Activated CD4-positive, alpha-beta T cell treated with anti-CD3 and anti-CD28 coated beads, Interleukin-2, amount 50 U/mL, for 4 hours (primary cell): ENCODE data around the gene GPS2.
"Not testable (repeated sequence)": the region's sequence is repeated elsewhere in the genome, so short reads cannot be mapped to it uniquely, and the experiment has no call there.

Experiments
- DNase-seq, 2 experiments: peaks; one replicate each; pipeline ENCODE4 v3.0.0-alpha.2; 2020

GPS2 gene, protein sequence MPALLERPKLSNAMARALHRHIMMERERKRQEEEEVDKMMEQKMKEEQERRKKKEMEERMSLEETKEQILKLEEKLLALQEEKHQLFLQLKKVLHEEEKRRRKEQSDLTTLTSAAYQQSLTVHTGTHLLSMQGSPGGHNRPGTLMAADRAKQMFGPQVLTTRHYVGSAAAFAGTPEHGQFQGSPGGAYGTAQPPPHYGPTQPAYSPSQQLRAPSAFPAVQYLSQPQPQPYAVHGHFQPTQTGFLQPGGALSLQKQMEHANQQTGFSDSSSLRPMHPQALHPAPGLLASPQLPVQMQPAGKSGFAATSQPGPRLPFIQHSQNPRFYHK

DNA sequence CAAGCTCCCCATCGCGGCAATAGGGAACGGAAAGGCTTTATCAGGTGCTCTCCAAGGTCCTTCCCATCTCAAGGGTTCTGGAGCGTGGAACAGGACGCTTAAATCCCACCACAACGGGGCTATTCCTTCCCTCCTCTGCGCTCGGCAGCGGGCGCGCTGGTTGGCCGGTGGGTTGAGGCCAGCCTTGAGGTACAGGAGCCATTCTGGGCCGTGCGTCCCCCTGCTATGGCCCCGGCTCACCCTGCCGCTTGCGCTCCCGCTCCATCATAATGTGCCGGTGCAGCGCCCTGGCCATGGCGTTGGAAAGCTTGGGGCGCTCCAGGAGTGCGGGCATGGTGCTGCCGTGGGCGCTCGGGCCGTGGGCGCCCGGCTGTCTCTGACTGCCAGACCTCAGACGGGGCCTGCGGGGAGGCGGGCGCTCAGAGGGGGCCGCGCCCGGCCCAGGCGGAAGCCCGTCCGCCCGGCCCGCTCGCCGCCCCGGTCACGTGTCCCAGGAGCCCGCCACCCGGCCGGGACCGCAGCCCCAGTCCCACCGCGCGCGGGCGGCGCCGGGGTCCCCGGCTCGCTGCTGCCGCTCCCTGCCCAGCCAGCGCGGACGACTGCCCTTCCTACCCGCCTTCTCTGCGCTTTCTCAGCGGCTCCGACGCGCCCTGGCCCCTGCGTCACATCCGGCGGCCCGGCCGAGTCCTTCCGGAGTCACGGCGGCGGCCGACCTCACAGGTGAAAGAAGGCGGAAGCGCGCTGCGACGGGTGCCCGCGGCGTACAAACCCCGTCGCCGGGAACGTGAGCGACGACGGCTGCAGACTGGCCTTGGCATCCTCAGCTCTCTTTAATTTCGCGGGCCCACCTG is at the start of gene GPS2:
Gene GPS2, minus strand, starts transcription at position 642 of the 851 bp plus-strand sequence. Its CDS starts 308 bp downstream, at position 334.
- peak; percentile 90 to 91 for DNase-seq

DNA sequence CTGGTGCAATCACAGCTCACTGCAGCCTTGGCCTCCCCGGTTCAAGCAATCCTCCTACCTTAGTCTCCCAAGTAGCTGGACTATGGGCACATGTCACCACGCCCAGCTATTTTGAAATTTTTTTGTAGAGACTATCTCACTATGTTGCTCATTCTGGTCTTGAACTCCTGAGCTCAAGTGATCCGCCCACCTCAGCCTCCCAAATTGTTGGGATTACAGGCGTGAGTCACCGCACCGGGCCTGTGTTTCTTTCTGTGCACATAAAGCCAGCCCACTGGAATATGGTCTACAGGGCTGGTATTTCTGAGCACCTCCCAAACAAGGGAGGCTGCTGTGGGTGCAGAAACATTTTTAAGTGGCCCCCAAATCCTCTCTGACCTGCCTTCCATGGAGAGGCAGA is 48.2 kb upstream of the GPS2 start:
- no peak for DNase-seq

- DNase-seq = no peak
Measured at GRCh38 chr17:7361906-7362305, 46.7 kb upstream of the GPS2 start.

DNA sequence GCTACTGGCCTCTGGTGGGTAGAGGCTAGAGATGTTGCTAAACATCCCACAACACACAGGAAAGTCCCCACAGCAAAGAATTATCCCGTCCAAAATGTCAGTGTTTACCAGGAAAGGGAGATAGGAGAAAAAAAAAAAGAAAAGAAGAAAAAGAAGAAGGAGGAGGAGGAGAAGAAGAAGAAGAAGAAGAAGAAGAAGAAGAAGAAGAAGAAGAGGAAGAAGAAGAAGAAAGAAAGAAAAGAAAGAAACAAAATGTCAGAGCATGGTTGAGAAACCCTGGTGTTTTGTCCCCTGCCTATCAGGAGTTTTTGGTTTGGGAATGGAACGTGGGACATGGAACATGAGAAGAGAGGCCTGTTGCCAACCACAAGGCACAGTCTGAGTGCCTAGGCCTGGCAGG is 42.2 kb upstream of the GPS2 start:
- DNase-seq = no peak

- no peak for DNase-seq
Measured at GRCh38 chr17:7356756-7357155, 41.6 kb upstream of the GPS2 start.

DNA sequence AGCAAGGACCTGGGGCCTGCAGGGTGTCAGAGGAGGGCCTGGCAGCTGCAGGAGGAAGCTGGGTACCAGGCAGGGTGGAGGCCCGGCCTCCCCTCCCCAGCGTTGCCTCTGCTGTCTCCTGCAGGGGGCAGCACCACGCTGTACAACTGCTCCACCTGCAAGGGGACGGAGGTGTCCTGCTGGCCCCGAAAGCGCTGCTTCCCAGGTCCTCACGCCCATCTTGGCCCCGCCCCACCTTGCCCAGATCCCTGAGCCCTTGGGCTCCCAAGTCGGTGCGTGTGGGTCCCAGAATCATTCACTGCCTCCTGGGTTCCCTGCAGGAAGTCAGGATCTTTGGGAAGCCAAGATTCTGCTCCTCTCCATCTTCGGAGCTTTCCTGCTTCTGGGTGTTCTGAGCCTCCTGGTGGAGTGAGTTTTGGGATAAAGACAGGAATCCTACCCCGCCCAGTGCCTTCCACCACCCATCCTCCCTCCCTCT is 41.0 kb upstream of the GPS2 start:
- DNase-seq = peak; percentile 81 to 82

GRCh38 chr17:7355573-7355972 is 40.4 kb upstream of the GPS2 start:
- no peak for DNase-seq

GRCh38 chr17:7355053-7355452 is 39.9 kb upstream of the GPS2 start, which contains the start of gene TMEM95:
TSS of gene TMEM95 (plus strand) at chr17:7355156. CDS start at chr17:7355205, 49 bp downstream.
- no peak for DNase-seq

DNA sequence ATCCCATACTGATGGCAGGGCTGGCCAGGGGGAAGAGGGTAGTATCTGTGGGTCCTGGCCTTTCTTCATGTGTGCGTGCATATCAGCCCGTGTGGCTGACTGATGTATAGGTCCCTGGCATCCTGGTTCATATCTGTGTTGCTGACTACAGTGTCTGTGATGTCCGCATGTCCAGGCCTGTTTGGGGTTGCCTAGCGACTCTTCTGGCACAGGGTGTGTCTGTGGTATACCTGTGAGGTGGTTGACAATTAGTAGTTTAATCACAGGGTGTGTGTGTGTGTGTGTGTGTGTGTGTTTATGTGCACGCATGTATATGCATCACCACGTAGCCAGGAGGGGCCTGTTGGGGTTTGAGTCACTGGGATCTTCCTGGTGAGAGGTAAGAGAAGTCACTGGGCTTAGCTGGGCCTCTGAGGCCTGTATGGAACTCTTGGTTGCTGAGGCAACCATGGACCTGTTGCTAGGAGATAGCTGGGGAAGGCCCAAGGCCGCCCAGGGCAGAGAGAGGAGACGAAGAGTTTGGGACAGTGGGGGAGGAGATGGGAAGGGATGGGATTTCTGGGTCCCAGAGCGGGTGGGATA is 39.2 kb upstream of the GPS2 start:
- DNase-seq = no peak

GRCh38 chr17:7352910-7353635 is 37.9 kb upstream of the GPS2 start:
- no peak for DNase-seq

- no peak for DNase-seq
Measured at GRCh38 chr17:7352503-7352889, 37.3 kb upstream of the GPS2 start.

GRCh38 chr17:7351665-7352502 is 36.7 kb upstream of the GPS2 start, which contains the start of gene KCTD11:
TSS of gene KCTD11 (plus strand) at chr17:7352162.
- peak; percentile 50 to 53 for DNase-seq

GRCh38 chr17:7348478-7349242 is 33.5 kb upstream of the GPS2 start:
- no peak for DNase-seq

- DNase-seq = no peak
Measured at GRCh38 chr17:7347630-7348477, 32.7 kb upstream of the GPS2 start.

DNA sequence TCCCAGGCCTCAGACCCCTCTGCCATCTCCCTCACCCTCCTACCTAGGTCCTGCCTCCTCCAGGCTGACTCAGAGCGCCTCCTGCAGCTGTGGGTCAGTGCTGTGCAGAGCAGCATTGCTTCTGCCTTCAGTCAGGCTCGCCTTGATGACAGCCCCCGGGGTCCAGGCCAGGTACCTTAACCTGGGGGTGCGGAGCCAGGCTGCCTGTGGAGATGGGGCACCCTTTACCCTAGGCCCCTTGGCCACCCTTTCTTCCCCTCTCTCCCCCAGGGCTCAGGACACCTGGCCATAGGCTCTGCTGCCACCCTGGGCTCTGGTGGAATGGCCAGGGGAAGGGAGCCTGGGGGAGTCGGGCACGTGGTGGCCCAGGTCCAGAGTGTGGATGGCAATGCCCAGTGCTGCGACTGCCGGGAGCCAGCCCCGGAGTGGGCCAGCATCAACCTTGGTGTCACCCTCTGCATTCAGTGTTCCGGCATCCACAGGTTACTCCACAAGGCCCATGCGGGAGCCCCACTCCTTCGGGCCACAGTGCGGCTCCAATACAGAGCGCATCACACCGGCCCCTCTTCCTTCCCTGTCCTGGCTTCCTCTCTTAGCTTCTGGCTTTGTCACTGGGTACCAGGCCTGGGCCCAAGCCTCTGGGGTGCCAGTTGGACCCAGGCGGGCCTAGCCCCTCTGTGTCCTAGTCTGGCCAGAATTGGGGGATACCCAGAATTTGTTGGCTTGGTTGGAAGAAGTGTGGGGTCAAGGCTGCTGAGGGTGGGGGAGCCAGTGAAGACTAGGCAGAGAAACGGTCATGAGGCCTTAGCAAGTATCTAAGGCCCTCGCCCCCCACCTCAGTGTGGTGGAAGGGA is 31.8 kb upstream of the GPS2 start:
- DNase-seq = no peak

- no peak for DNase-seq
Measured at GRCh38 chr17:7343250-7343649, 28.1 kb upstream of the GPS2 start.

GRCh38 chr17:7341842-7342241 is 26.7 kb upstream of the GPS2 start:
- DNase-seq = no peak

GRCh38 chr17:7340179-7340578 is 25.0 kb upstream of the GPS2 start:
- DNase-seq = no peak

DNA sequence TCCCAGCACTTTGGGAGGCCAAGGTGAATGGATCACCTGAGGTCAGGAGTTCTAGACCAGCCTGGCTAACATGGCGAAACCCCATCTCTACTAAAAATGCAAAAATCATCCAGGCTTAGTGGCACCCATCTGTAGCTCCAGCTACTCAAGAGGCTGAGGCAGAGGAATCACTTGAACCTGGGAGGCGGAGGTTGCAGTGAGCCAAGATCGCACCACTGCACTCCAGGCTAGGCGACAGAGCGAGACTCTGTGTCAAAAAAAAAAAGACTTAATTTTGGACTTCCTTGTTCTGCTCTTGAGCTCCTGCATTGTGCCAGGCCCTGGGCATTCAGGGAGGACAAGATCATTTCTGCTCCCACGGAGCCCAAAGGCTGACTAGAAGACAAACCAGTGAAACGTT is 22.4 kb upstream of the GPS2 start:
- not testable (repeated sequence) for DNase-seq
